Caco-2 (cell line): ENCODE measurements around the gene CTNNA2. TPM values are rescaled to one million over a fixed set of nuclear protein-coding genes. Genes with fewer than 3 reads are reported as not detected.

Experiments used
- BruUV-seq: library from RNA; stranded (reverse); fragments of 400-500 nt; replicated peaks from 2 replicates; lab custom pipeline; 2021; lab: Mats Ljungman, UMichigan
- CTCF ChIA-PET: fragments of 300-600 bp; sonication (Branson Sonifier 250); formaldehyde crosslinking; loops from one replicate; lab custom pipeline; 2022; ENCODE audit warnings: antibody characterized with exemption; lab: Charles Lee
- POLR2A ChIA-PET: fragments of 300-600 bp; sonication (Branson Sonifier 250); formaldehyde crosslinking; loops from one replicate; lab custom pipeline; 2022; ENCODE audit warnings: antibody characterized with exemption; lab: Charles Lee
- DNase-seq, 2 experiments: peaks; one replicate each; pipeline versions ENCODE4 v3.0.0 to v3.0.0-alpha.2; 2020 to 2022
- H3K27me3 ChIP-seq: replicated peaks from 2 replicates; pipeline ENCODE4 v1.6.0; 2011; ENCODE audit warnings: low read length; ENCODE audit not compliant: control insufficient read depth, insufficient read depth
- H3K36me3 ChIP-seq: 2 replicates; pipeline ENCODE4 v1.5.1; 2011; ENCODE audit warnings: low read length; ENCODE audit not compliant: control insufficient read depth, insufficient read depth
- H3K4me1 ChIP-seq: fragments of 250-450 bp; sonication (Bioruptor Pico); 2 replicates; pipeline ENCODE4 v1.5.1; 2020; ENCODE audit warnings: mild to moderate bottlenecking
- H3K4me3 ChIP-seq: 2 replicates; pipeline ENCODE4 v1.5.1; 2011; ENCODE audit warnings: low read depth, mild to moderate bottlenecking, control low read depth, low read length
- H3K9me3 ChIP-seq: fragments of 250-450 bp; sonication (Bioruptor Pico); 2 replicates; pipeline ENCODE4 v1.5.1; 2020; ENCODE audit warnings: mild to moderate bottlenecking, moderate library complexity
- H3K27ac Mint-ChIP-seq: one replicate; pipeline ENCODE4 v1.8.0; 2022; ENCODE audit warnings: mixed read lengths; ENCODE audit not compliant: unreplicated experiment
- H3K27me3 Mint-ChIP-seq: one replicate; pipeline ENCODE4 v1.8.0; 2022; ENCODE audit warnings: mixed read lengths; ENCODE audit not compliant: insufficient read depth, unreplicated experiment
- H3K36me3 Mint-ChIP-seq: one replicate; pipeline ENCODE4 v1.8.0; 2022; ENCODE audit warnings: mild to moderate bottlenecking, mixed read lengths; ENCODE audit not compliant: insufficient read depth, unreplicated experiment
- H3K4me1 Mint-ChIP-seq: one replicate; pipeline ENCODE4 v1.8.0; 2022; ENCODE audit warnings: low read depth, mixed read lengths; ENCODE audit not compliant: unreplicated experiment
- H3K4me3 Mint-ChIP-seq: one replicate; pipeline ENCODE4 v1.8.0; 2022; ENCODE audit warnings: mild to moderate bottlenecking, moderate library complexity, mixed read lengths; ENCODE audit not compliant: unreplicated experiment
- H3K9me3 Mint-ChIP-seq: one replicate; pipeline ENCODE4 v1.8.0; 2022; ENCODE audit warnings: mixed read lengths; ENCODE audit not compliant: unreplicated experiment
- CTCF ChIP-seq, 2 experiments: fragments of 200-600 bp in 1 of 2; IDR thresholded peaks; 1 replicate in 1 of 2; 2 replicates in 1 of 2; pipeline versions ENCODE4 v1.5.1 to v1.8.0; 2011 to 2022; ENCODE audit warnings: antibody characterized with exemption in 1 of 2, control low read depth in 1 of 2, inconsistent platforms in 1 of 2, low read depth in 1 of 2, low read length in 1 of 2, mild to moderate bottlenecking in 1 of 2, moderate library complexity in 1 of 2; ENCODE audit not compliant: insufficient read depth in 1 of 2, severe bottlenecking in 1 of 2, unreplicated experiment in 1 of 2
- intact Hi-C: fragments of 100-400 bp; cut with micrococcal nuclease; formaldehyde crosslinking; loops from one replicate; pipeline ENCODE4 v1.10.0; 2022; ENCODE audit not compliant: unreplicated experiment
- total RNA-seq: library from RNA; stranded (reverse); gene quantifications from 2 replicates; pipeline ENCODE4 v1.2.3, GENCODE V29; 2022

CTNNA2 gene
- total RNA-seq, 1 experiment from 2014 or later, result not detected

- CTCF ChIA-PET, result no interaction called here
- DNase-seq, result no peak
- H3K4me3 ChIP-seq, result no peak overlapping the region
- no peaks in the 10 kb centered on the region for H3K9me3 ChIP-seq
- H3K27ac Mint-ChIP-seq, result no peak overlapping the region
- POLR2A ChIA-PET, result no interaction called here
- H3K36me3 ChIP-seq, result no peaks in the 10 kb centered on the region
- peaks cover 11% of the 10 kb centered on the region for H3K27me3 Mint-ChIP-seq
- peak in 1 of 2 experiments; percentile 10 for TF ChIP-seq CTCF (IDR thresholded peaks at IDR 0.05; ENCODE audit: insufficient read depth in 1 of 2, low read depth in 1 of 2, low read length in 1 of 2, severe bottlenecking in 1 of 2, unreplicated experiment in 1 of 2)
- H3K4me3 Mint-ChIP-seq, result no peak overlapping the region
- no peaks in the 10 kb centered on the region for H3K9me3 Mint-ChIP-seq
- H3K27me3 ChIP-seq, result no peaks in the 10 kb centered on the region; the same call in 1 of the 2 replicates
- BruUV-seq, result no TSS peak
- H3K36me3 Mint-ChIP-seq, result no peaks in the 10 kb centered on the region
- no peaks in the 10 kb centered on the region for H3K4me1 ChIP-seq
- no peaks in the 10 kb centered on the region for H3K4me1 Mint-ChIP-seq
- intact Hi-C loops, result no loop called here
Measured at GRCh38 chr2:80429251-80429650, 916.4 kb downstream of the CTNNA2 start.

- no peak for DNase-seq
- H3K27ac Mint-ChIP-seq, result no peak overlapping the region
- BruUV-seq, result no TSS peak
- CTCF ChIA-PET, result no interaction called here
- Histone ChIP-seq H3K4me3 (no peak overlapping the region), H3K27me3 (no peaks in the 10 kb centered on the region), H3K36me3 (no peaks in the 10 kb centered on the region), H3K4me1 (no peaks in the 10 kb centered on the region), H3K9me3 (no peaks in the 10 kb centered on the region)
- H3K36me3 Mint-ChIP-seq, result no peaks in the 10 kb centered on the region
- no peaks in the 10 kb centered on the region for H3K27me3 Mint-ChIP-seq
- H3K4me3 Mint-ChIP-seq, result no peak overlapping the region
- intact Hi-C loops, result no loop called here
- POLR2A ChIA-PET, result no interaction called here
- no peak for TF ChIP-seq CTCF (IDR thresholded peaks at IDR 0.05; ENCODE audit: insufficient read depth in 1 of 2, low read depth in 1 of 2, low read length in 1 of 2, severe bottlenecking in 1 of 2, unreplicated experiment in 1 of 2)
- no peaks in the 10 kb centered on the region for H3K9me3 Mint-ChIP-seq
- no peaks in the 10 kb centered on the region for H3K4me1 Mint-ChIP-seq
Measured at GRCh38 chr2:80437959-80438358, 925.1 kb downstream of the CTNNA2 start.

GRCh38 chr2:80438686-80439085 is 925.8 kb downstream of the CTNNA2 start:
- H3K4me1 Mint-ChIP-seq, result no peaks in the 10 kb centered on the region
- no peaks in the 10 kb centered on the region for H3K9me3 ChIP-seq
- H3K4me3 ChIP-seq, result no peak overlapping the region
- H3K36me3 Mint-ChIP-seq, result no peaks in the 10 kb centered on the region
- intact Hi-C loops, result no loop called here
- H3K4me3 Mint-ChIP-seq, result no peak overlapping the region
- no peak for TF ChIP-seq CTCF (IDR thresholded peaks at IDR 0.05; ENCODE audit: insufficient read depth in 1 of 2, low read depth in 1 of 2, low read length in 1 of 2, severe bottlenecking in 1 of 2, unreplicated experiment in 1 of 2)
- ChIA-PET CTCF (no interaction called here), POLR2A (no interaction called here)
- BruUV-seq, result no TSS peak
- H3K4me1 ChIP-seq, result no peaks in the 10 kb centered on the region
- H3K27me3 Mint-ChIP-seq, result no peaks in the 10 kb centered on the region
- no peak for DNase-seq
- H3K27me3 ChIP-seq, result no peaks in the 10 kb centered on the region
- no peak overlapping the region for H3K27ac Mint-ChIP-seq
- H3K9me3 Mint-ChIP-seq, result no peaks in the 10 kb centered on the region
- no peaks in the 10 kb centered on the region for H3K36me3 ChIP-seq
